ENCODE measurements around the gene TENM4.

The TENM4 gene

DNA sequence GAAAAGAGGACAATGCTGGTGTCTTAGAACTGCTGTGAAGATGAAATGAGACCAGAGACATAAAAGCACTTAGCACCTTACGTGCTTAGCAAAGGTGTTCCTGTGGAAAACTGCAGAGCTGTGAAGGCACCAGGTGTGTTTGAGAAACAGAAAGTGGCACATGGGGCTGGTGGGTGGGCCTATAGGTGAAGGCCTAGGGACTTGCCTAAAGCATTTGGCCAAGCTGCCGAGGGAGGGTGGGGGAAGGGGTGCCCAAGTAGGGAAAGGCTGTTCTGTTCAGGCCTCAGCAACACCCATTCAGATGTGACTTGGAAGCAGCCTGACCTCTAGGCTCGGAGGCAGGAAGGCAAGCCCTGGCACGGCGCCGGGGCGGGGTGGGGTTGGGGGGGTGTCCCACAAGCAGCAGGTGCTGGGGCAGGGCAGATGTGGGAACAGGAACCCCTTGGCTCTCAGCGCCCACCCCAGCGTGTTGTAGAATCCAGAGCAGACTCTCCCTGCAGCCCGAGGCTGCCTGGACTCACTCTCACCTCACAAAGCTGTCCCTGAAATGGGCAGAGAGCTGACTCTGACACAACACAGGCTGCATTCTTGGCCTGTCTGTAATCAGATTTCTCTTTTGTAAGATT, 499.5 kb downstream of the TENM4 start:
- in situ Hi-C loops (cut with HindIII; ENCODE audit: low pct_ligation_motif_present, low pct_unique_long_range_greater_than_20kb, low sequenced_read_pairs): no loop called here
- no peak for DNase-seq

DNA sequence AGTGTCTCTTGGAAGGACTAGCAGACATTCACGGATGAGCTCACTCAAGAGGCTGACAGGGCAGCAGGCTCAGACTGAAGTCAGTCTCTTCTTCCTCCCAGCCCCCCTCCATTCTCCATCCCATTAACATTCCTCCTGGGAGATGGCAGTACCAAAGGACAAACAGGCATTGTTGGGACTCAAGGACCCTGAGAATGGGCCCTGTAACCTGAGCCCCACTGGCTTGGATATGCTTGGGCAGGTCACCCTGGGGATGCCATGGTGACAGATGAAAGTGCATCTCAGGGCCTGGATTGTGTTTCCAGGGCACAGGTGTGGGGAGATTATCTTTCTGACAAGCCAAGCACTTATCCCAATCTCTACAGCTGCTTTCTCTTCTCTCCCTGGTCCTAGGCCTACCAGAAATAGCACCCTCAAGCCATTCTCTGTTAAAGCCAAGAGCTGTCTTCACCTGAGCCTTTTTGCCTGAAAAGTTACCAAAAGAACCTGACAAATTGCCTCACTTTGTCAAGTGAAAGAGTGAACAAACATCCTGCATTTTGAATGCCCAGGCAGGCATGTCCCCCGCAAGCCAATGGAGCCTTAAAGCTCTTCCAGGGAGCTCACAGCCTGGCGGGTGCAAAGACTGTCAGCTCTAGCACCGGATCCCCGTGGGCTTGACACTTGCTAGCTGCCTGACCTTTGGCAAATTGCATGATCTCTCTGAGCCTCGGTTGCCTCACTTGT, 500.2 kb downstream of the TENM4 start:
- no peak for DNase-seq
- in situ Hi-C loops (cut with HindIII; ENCODE audit: low pct_ligation_motif_present, low pct_unique_long_range_greater_than_20kb, low sequenced_read_pairs): no loop called here

DNA sequence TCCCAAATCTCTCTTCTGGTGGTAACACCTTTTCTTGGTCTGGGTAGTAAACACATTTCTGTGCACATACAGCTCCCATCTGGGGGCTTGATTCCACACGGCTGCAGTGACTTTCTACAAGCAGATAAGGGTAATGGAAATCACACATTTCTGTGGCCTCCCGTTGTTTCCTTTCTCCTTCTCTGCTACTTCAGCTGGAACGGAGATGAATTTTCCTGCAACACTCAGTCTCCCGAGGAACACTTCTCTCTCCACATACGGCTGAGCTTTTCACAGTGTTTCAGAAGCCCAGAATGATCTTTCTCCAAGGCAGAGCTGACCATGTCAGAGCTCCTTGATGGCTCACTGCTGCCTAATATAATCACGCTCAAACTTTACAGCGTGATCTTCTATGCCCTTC, 501.9 kb downstream of the TENM4 start:
- DNase-seq: no peak
- in situ Hi-C loops (cut with HindIII; ENCODE audit: low pct_ligation_motif_present, low pct_unique_long_range_greater_than_20kb, low sequenced_read_pairs): no loop called here

DNA sequence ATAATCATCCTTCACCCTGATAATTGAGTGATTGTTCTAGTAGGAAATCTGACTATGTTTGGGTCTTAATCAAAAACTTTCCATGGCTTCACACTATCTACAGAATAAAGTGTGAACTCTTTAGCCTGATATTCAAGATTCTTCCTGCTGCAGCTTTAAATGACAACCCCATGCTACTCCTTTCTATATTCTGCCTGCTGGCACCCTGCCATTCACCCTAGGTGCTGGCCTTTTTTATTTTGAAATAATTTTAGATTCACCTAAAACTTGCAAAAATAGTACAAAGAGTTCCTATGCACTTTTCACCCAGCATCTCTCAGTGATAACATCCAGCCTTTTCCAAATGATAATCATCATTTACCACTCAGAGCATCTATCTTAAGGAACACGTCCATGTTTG, 502.8 kb downstream of the TENM4 start:
- in situ Hi-C loops (cut with HindIII; ENCODE audit: low pct_ligation_motif_present, low pct_unique_long_range_greater_than_20kb, low sequenced_read_pairs): no loop called here
- no peak for DNase-seq

DNA sequence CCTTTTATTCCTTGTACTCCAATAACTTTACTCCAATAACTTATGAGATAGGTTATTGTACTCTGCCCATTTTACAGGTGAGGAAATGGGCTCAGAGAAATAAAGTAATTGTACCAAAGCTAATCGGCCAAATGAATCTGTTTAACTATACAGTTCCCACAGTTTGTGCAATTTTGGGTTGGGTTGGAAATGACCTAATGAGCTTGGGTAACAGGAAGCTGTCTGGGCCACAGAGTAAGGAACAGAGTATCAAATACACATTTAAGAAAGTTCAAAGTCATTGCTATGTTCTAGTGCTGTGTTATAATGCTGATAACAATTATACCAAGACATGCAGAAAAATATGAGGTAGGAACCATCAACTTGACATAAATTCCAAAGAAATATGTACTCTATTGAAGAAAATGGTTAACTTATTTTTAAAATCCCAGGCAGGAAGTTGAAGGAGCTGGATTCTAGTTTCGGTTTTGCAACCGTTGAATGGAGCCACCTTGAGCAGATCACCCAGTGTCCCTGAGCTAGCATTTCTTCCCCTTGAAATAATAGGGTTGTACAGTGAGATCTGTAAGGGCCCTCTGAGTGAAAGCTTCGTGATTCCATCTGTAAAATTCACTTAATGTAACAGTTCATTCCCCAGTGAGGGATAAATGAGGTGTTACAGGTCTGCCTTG, 505.3 kb downstream of the TENM4 start:
- DNase-seq: no peak
- in situ Hi-C loops (cut with HindIII; ENCODE audit: low pct_ligation_motif_present, low pct_unique_long_range_greater_than_20kb, low sequenced_read_pairs): no loop called here

DNA sequence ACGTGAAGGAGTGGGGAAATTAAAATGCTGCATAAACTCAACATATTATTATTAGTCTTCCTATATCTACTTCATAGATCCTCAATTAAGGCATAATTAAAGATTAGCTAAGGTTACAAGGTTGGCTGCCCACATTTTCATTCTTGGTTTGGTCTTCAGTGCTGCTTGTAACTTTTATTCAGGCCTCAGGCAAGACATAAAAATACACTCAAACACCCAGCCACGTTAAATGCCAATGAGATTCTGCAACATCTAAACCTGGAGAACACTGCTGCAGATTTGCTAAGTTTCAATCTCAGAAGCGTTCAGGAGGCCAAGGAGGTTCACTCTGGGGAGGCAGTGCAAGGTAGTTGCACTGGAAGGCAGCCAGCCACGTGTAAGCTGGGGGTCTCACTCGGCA, 507.5 kb downstream of the TENM4 start:
- in situ Hi-C loops (cut with HindIII; ENCODE audit: low pct_ligation_motif_present, low pct_unique_long_range_greater_than_20kb, low sequenced_read_pairs): no loop called here
- no peak for DNase-seq

DNA sequence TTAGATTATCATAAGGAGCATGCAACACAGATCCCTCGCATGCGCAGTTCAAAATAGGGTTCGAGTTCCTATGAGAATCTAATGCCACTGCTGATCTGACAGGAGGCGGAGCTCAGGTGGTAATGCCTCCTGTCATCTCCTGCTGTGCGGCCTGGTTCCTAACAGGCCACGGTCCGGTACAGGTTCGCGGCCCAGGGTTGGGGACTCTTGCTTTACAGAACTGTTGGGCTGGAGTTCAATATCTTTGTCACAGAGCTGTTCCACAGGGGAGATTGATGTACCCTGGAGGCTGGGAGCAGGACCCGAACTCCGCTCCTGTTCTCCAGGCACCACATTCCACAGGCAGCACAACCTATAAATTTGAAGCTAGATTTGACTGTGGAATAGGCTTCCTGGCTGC, 508.1 kb downstream of the TENM4 start:
- in situ Hi-C loops (cut with HindIII; ENCODE audit: low pct_ligation_motif_present, low pct_unique_long_range_greater_than_20kb, low sequenced_read_pairs): no loop called here

DNA sequence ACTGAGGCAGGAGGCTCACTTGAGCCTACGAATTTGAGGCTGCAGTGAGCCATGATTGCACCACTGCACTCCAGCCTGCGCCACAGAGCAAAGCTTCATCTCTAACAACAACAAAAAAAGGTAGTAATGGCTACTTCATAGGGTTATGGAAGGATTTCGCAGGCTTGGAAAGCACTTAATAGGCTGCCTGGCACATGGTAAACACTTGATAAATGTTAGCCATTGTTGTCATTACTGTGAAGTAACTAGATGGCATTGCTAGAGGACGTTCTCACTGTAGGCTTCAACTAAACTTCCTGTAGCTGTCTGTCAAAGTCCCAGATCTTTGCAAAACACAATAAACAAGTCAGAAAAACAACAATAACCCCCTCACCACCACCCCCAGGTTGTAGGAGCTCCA, 508.9 kb downstream of the TENM4 start:
- in situ Hi-C loops (cut with HindIII; ENCODE audit: low pct_ligation_motif_present, low pct_unique_long_range_greater_than_20kb, low sequenced_read_pairs): no loop called here
- no peak for DNase-seq

More for the DNA sequence above, 508.1 kb downstream of the TENM4 start:
- DNase-seq: no peak

DNA sequence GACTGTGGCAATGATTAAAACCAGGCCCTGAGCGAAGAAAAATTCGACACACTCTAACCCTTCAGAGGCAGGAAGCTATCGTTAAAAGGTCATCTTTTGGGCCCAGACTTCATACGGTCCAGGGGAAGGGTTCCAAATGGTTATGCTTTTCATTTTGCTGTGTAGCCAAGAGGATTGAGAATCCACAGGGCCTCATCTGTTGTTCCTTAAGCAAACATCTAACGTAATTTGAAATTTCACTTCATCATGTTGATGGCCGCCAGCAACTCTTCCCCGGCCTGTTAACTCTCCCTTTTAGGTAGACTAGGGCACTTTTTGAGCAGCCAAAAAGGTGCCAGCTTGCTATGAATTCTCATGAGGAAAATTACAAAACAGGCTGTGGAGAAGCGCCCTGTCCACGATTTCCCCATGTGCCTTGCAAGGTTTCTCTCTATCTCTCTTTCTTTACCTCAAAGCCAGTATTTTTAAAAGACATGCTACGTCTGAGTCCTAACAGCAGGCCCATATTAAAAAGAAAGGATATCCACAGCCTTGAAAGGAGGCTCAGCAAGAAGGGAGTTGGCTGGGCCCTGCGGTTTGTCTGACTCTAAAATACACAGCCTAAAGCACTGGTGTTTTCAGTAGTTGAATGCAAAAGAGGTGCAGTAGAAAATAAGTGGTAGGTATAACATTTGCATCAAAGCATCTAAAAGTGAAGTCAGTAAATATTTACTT, 509.9 kb downstream of the TENM4 start:
- DNase-seq: no peak
- in situ Hi-C loops (cut with HindIII; ENCODE audit: low pct_ligation_motif_present, low pct_unique_long_range_greater_than_20kb, low sequenced_read_pairs): no loop called here

DNA sequence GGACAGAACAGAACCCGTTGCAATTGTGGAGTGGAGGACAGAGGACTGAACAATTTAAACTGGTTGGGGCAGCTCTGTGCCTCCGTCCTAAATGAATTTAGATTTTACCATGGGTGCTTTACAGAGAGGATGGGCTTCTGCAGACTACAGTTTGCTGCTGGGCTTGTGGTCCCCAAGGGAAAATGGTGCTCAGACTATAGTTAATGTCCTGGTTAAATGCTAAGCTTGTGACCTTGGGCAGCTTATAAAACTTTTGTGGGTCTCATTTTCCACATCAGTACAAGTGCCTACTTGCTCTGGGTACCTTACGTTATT, 511.0 kb downstream of the TENM4 start:
- in situ Hi-C loops (cut with HindIII; ENCODE audit: low pct_ligation_motif_present, low pct_unique_long_range_greater_than_20kb, low sequenced_read_pairs): no loop called here
- DNase-seq: no peak

DNA sequence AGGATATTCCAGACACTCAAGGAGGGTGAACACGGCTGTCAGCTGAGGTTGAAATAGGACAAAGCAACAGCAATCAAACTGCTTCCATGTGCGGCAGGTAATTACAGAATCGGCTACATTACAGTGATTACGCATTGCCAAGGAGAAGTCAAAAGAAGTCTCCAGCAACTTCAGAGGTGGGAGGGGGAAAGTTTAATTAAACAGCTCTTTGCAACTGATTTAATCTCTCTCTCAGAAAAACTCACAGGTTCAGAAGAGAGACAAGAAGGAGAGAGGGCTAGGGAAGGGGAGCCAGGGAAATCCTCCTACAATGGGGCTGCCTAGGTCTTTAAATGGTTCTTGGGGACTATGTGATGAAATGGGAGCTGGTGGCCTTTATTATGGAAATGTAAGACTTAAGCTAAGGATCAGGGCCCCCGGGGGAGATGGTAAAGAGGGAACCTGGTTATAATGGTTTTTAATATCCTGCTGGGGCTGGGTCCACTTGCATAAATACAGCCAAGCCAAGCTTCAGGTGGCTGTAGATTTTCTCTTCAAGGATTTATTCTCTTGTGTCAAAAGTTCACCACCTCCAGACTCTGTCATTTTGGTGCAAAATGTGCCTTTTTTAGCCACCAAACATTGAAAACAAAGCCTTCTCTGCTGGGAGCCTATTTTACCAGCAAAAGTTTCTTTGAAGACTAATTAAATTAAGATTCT, 511.5 kb downstream of the TENM4 start:
- in situ Hi-C loops (cut with HindIII; ENCODE audit: low pct_ligation_motif_present, low pct_unique_long_range_greater_than_20kb, low sequenced_read_pairs): no loop called here
- DNase-seq: no peak

DNA sequence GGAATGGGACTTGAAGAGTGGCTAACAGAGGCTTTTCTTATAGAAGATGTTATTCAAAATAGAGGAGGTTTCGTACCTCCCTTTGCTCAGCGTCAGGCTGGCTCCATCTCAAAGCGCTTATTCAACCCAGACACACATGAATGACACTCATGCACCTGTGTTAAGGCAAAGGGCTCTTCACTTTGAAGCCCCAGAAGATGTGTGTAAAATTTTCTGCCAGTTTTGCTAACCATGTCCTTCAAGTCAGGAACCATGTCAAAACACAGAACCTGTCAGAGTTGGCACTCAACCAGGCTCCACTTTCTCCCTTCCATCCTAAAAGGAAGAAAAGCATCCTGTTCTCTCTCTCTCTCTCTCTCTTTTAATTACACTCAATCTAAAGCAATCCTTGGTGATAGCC, 513.3 kb downstream of the TENM4 start:
- no peak for DNase-seq
- in situ Hi-C loops (cut with HindIII; ENCODE audit: low pct_ligation_motif_present, low pct_unique_long_range_greater_than_20kb, low sequenced_read_pairs): no loop called here

DNA sequence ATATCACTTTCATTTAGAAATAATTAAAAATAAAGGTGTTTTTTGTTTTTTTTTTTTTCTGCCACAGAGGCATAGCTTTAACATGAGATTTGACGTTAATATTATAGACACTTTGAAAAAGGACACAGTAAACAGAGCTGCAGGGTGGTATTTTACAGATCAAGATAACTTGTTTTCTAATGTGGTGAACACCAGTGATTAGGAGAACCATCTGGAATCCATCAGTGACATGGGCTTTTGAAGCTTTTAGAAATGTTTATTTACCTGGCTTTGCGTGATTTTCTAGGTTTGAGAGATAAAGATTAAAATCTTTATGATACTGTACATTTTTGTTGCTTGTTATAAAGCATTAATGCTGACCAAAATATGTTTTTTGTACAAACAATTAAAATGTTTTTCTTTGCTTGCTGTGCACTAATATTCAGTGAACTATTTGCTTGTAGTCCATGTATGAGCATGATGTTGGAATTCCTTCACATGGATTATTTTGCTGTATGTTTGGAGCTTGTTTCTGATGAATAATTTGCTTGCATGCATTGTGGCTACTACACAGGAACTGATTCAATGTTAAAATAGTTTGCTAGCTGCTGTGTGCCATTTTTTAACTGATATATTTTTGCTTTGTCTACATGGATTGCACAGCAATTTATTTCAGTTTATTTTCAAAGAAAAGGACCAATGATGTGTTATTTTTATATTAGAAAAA, 514.0 kb downstream of the TENM4 start:
- in situ Hi-C loops (cut with HindIII; ENCODE audit: low pct_ligation_motif_present, low pct_unique_long_range_greater_than_20kb, low sequenced_read_pairs): no loop called here
- DNase-seq: no peak

DNA sequence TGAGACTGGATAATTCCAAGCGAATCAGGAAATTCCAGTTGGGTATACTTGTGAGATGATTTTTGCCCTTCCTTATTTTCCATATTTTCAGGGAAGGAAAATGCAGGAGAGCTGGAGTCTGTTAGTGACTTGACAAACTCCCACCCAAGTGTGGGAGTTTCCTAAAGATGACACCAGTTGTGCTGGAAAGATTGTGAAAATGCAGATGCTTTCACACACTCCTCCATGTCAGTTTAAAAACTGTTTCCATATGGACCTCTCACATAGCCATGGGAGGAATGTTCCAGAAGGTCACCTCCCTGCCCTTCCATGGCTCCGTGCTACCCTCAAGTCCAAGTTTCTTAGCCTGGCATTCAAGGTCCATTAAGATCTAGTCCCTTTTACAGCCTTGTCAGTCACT, 515.4 kb downstream of the TENM4 start:
- DNase-seq: no peak
- in situ Hi-C loops (cut with HindIII; ENCODE audit: low pct_ligation_motif_present, low pct_unique_long_range_greater_than_20kb, low sequenced_read_pairs): no loop called here

DNA sequence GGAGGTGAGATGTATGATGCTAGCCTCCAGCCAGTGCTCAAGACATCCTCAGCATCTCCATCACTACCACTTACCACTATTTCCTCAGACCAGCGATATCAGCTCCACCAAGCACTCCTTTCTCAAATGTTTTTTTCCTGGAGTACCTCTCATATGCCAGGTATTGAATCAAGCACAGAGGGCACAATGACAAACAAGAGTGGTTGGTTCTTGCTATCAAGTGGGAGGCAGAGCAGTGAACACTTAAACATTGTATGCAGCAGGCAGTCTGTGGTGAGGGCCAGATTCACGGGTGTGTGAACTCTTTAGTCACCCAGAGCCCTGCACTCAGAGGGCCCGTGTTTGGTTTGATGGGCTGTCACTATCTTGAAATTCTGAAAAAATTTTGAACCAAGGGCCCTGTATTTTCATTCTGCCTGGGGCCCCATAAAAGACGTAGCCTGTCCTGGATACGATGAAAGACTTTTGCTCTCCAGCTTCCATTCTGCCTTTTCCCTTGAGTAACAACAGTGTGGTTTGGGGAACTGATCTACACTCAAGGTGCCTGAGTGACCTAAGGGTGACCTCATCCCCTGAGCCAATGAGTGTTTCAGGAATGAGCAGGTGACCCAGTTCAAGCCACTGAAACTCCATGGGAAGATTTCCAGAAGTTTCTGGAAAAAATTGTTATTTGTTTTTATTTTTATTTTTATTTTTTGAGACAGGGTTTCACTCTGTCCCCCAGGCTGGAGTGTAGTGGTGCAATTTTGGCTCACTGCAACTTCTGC, 517.8 kb downstream of the TENM4 start:
- DNase-seq: no peak
- in situ Hi-C loops (cut with HindIII; ENCODE audit: low pct_ligation_motif_present, low pct_unique_long_range_greater_than_20kb, low sequenced_read_pairs): no loop called here

DNA sequence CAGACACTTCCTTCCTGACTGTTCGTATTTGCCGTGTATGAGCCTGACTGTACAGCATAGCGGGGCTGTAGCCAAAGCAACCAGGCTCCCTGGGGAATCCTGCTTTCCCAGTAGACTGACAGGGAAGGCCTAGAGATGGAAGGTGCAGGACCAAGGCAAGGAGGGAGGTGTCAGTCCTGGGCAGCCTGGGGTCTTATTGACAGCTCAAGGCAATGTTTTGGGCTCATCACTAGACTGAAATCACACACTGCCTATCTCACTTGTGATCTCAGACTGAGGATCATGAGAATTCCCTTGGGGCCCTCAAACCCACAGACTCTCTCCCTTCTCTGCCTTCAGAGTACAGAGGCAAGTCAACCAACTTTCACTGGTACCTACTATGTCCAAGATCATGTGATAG, 519.3 kb downstream of the TENM4 start:
- in situ Hi-C loops (cut with HindIII; ENCODE audit: low pct_ligation_motif_present, low pct_unique_long_range_greater_than_20kb, low sequenced_read_pairs): no loop called here
- no peak for DNase-seq

DNA sequence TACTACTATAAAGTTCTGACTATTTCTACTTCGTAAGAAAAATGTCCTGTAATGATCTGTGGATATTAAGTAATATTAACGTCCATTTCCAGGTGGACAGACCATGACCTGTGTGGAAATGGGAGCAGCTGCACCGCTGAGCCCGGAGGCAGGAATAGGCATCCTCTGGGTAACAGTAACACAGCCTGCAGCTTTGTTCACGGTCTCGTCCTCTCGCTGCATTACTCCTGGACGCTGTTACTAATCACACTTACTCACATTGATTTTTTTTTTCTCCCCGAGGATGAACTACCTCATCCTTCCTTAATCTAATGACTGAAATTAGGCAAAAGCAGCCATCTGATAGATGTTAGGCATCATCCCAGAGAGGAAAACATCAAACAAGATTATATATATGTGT, 520.5 kb downstream of the TENM4 start:
- no peak for DNase-seq
- in situ Hi-C loops (cut with HindIII; ENCODE audit: low pct_ligation_motif_present, low pct_unique_long_range_greater_than_20kb, low sequenced_read_pairs): no loop called here

DNA sequence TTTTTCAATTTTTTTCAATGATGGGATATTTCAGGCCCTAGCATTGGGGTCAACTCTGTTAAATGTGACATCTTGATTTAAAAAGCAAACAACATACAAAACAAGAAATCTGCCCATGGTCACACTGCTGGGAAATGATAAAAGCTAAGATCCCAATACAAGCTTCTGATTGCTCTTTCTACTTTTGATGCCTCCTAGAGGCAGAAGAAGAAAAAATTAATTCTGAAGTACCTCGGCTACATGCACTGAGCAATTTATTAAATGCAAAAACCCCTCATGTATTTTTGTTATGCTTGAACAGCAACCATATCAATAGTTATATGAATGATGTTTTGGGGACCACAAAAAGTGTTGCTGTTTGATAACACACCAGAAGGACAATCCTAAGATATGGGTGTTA, 524.1 kb downstream of the TENM4 start:
- in situ Hi-C loops (cut with HindIII; ENCODE audit: low pct_ligation_motif_present, low pct_unique_long_range_greater_than_20kb, low sequenced_read_pairs): no loop called here
- DNase-seq: no peak

Measured in ACHN (cell line).